PC-9 (cell line): ENCODE measurements around the gene NELL2. TPM values are rescaled to one million over a fixed set of nuclear protein-coding genes. Genes with fewer than 3 reads are reported as not detected.

Experiments used
- BruUV-seq: library from RNA; stranded (reverse); fragments of 400-500 nt; replicated peaks from 2 replicates; lab custom pipeline; 2021; lab: Mats Ljungman, UMichigan
- CTCF ChIA-PET: fragments of 300-600 bp; sonication (Branson Sonifier 250); formaldehyde crosslinking; loops from one replicate; lab custom pipeline; 2022; ENCODE audit warnings: antibody characterized with exemption; lab: Charles Lee
- POLR2A ChIA-PET: fragments of 300-600 bp; sonication (Branson Sonifier 250); formaldehyde crosslinking; loops from one replicate; lab custom pipeline; 2022; ENCODE audit warnings: antibody characterized with exemption; ENCODE audit not compliant: unreplicated experiment; lab: Charles Lee
- DNase-seq, 2 experiments: peaks; one replicate each; pipeline versions ENCODE4 v3.0.0 to v3.0.0-alpha.2; 2015 to 2022; ENCODE audit warnings: mixed read lengths in 1 of 2
- H2AFZ ChIP-seq: fragments of 200-600 bp; sonication (generic); 2 replicates; pipeline ENCODE4 v1.8.1; 2017; ENCODE audit warnings: antibody characterized with exemption
- H3F3A ChIP-seq: fragments of 200-600 bp; sonication (generic); 2 replicates; pipeline ENCODE4 v1.8.1; 2017; ENCODE audit warnings: antibody characterized with exemption, mild to moderate bottlenecking, low read depth; ENCODE audit not compliant: insufficient read depth
- H3K27ac ChIP-seq: fragments of 200-600 bp; sonication (generic); 2 replicates; pipeline ENCODE4 v1.6.1; 2016; ENCODE audit warnings: mixed run types
- H3K27me3 ChIP-seq: fragments of 200-600 bp; sonication (generic); 2 replicates; pipeline ENCODE4 v1.6.1; 2016; ENCODE audit warnings: low read depth, mixed run types; ENCODE audit not compliant: insufficient read depth
- H3K36me3 ChIP-seq: fragments of 200-600 bp; sonication (generic); 2 replicates; pipeline ENCODE4 v1.6.1; 2016; ENCODE audit warnings: low read depth, mixed run types
- H3K4me1 ChIP-seq: fragments of 200-600 bp; sonication (generic); replicated peaks from 2 replicates; pipeline ENCODE4 v1.6.1; 2016; ENCODE audit warnings: mixed run types; ENCODE audit not compliant: insufficient read depth
- H3K4me2 ChIP-seq: fragments of 200-600 bp; sonication (generic); 2 replicates; pipeline ENCODE4 v1.6.1; 2017; ENCODE audit warnings: mixed run types
- H3K4me3 ChIP-seq: fragments of 200-600 bp; sonication (generic); 2 replicates; pipeline ENCODE4 v1.6.1; 2016; ENCODE audit warnings: mixed run types
- H3K79me2 ChIP-seq: fragments of 200-600 bp; sonication (generic); 2 replicates; pipeline ENCODE4 v1.6.1; 2017; ENCODE audit warnings: low read depth, mixed run types
- H3K9me2 ChIP-seq: fragments of 200-600 bp; sonication (generic); 2 replicates; pipeline ENCODE4 v1.8.1; 2017; ENCODE audit warnings: mild to moderate bottlenecking; ENCODE audit not compliant: insufficient read depth
- H3K9me3 ChIP-seq: fragments of 200-600 bp; sonication (generic); 2 replicates; pipeline ENCODE4 v1.8.1; 2016; ENCODE audit warnings: low read depth; ENCODE audit not compliant: insufficient read depth
- H4K20me1 ChIP-seq: fragments of 200-600 bp; sonication (generic); 2 replicates; pipeline ENCODE4 v1.8.1; 2017; ENCODE audit not compliant: insufficient read depth
- CTCF ChIP-seq: fragments of 200-600 bp; sonication (generic); conservative IDR thresholded peaks from 2 replicates; pipeline ENCODE4 v1.6.1; 2017; ENCODE audit warnings: mixed run types, antibody characterized with exemption, mild to moderate bottlenecking, moderate library complexity
- EZH2 ChIP-seq: fragments of 200-600 bp; sonication (generic); IDR thresholded peaks from 2 replicates; pipeline ENCODE4 v1.8.0; 2017; ENCODE audit warnings: antibody characterized with exemption, low read depth
- intact Hi-C: fragments of 100-400 bp; cut with micrococcal nuclease; formaldehyde crosslinking; loops from one replicate; pipeline ENCODE4 v1.10.0; 2022; ENCODE audit not compliant: unreplicated experiment
- total RNA-seq: library from RNA; stranded (reverse); gene quantifications from 2 replicates; pipeline ENCODE4 v1.2.3, GENCODE V29; 2021

Gene NELL2
- total RNA-seq, 1 experiment from 2014 or later = 0.61 TPM

GRCh38 chr12:44775901-44776300 is 100.2 kb downstream of the NELL2 start:
- intact Hi-C loops = no loop called here
- Histone ChIP-seq H3K4me3 (no peak overlapping the region), H3K9me2 (no peaks in the 10 kb centered on the region), H3K36me3 (no peaks in the 10 kb centered on the region), H3F3A (no peaks in the 10 kb centered on the region), H3K9me3 (no peaks in the 10 kb centered on the region), H4K20me1 (no peaks in the 10 kb centered on the region), H3K79me2 (no peaks in the 10 kb centered on the region), H3K27ac (no peak overlapping the region), H3K4me1 (no peaks in the 10 kb centered on the region), H2AFZ (no peak overlapping the region), H3K4me2 (no peak overlapping the region), H3K27me3 (no peaks in the 10 kb centered on the region)
- no peak for DNase-seq
- CTCF ChIA-PET = no interaction called here
- TF ChIP-seq CTCF = no peak
- no peak for TF ChIP-seq EZH2
- POLR2A ChIA-PET = no interaction called here
- no TSS peak for BruUV-seq

- Histone ChIP-seq H3K4me1 (no peaks in the 10 kb centered on the region), H3K27me3 (no peaks in the 10 kb centered on the region), H2AFZ (no peak overlapping the region), H3K4me2 (no peak overlapping the region), H4K20me1 (no peaks in the 10 kb centered on the region), H3F3A (no peaks in the 10 kb centered on the region), H3K4me3 (no peak overlapping the region), H3K27ac (no peak overlapping the region), H3K9me3 (no peaks in the 10 kb centered on the region), H3K36me3 (no peaks in the 10 kb centered on the region), H3K79me2 (no peaks in the 10 kb centered on the region), H3K9me2 (no peaks in the 10 kb centered on the region)
- ChIA-PET POLR2A (no interaction called here), CTCF (no interaction called here)
- TF ChIP-seq EZH2 = no peak
- TF ChIP-seq CTCF = peak; percentile 68
- intact Hi-C loops = no loop called here
- peak in 1 of 2 experiments; percentile 5 for DNase-seq
- BruUV-seq = no TSS peak
Measured at GRCh38 chr12:44774815-44775411, 101.2 kb downstream of the NELL2 start.

DNA sequence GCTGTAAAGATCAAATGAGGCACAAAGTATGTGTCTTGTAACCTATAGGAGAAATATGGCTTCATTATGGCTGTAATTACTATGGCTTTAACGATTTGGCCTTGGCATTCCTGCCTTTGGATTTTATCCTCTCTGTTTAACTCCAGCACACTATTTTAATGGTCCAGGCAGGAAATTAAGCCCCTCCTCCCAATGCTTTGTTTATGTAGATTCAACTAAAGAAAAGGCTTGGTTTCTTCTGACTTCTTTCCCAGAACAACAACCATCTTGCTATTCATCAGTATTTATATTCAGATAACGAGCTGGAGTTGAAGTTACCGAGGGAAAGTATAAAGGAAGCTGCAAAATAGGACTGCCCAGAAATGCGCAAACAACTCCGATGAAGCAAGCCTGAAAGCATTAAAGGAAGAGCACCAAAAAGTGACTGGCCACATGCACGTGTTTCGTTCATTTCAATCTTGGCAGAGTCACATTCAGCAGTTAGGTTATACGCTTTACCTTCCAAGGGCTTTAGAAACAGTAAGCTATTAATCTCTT is 104.6 kb downstream of the NELL2 start:
- no peaks in the 10 kb centered on the region for H3K27me3 ChIP-seq
- POLR2A ChIA-PET = interaction anchor here (0.6 kb wide), 1 partner anchor 545 kb away, joined by 3 read pairs; no protein-coding TSS in a partner anchor
- H3K79me2 ChIP-seq = no peaks in the 10 kb centered on the region
- no peaks in the 10 kb centered on the region for H3F3A ChIP-seq
- no peak overlapping the region for H3K4me3 ChIP-seq
- no peaks in the 10 kb centered on the region for H3K4me1 ChIP-seq
- TF ChIP-seq CTCF = no peak
- TF ChIP-seq EZH2 = no peak
- H4K20me1 ChIP-seq = no peaks in the 10 kb centered on the region
- BruUV-seq = no TSS peak
- H2AFZ ChIP-seq = no peak overlapping the region
- no peaks in the 10 kb centered on the region for H3K9me3 ChIP-seq
- DNase-seq = no peak
- H3K27ac ChIP-seq = no peak overlapping the region
- H3K4me2 ChIP-seq = no peak overlapping the region
- H3K36me3 ChIP-seq = no peaks in the 10 kb centered on the region
- no peaks in the 10 kb centered on the region for H3K9me2 ChIP-seq
- intact Hi-C loops = no loop called here
- CTCF ChIA-PET = no interaction called here
